ENCODE results near the gene MEAK7.

The MEAK7 gene

GRCh38 chr16:84477661-84478060, 26.8 kb downstream of the MEAK7 start:
- Histone ChIP-seq H3K9ac (no peak overlapping the region), H3K36me3 (ENCODE audit: control insufficient read depth, insufficient read depth, low read length) (no peaks in the 10 kb centered on the region), H3K4me2 (ENCODE audit: low read length) (no peak overlapping the region), H3K79me2 (peaks cover 3% of the 10 kb centered on the region), H3K9me3 (ENCODE audit: control insufficient read depth, low read length) (no peaks in the 10 kb centered on the region), H3K27ac (no peak overlapping the region), H3K27me3 (ENCODE audit: control insufficient read depth, insufficient read depth, low read length) (no peaks in the 10 kb centered on the region), H3K4me3 (ENCODE audit: low read depth, low read length) (no peak overlapping the region), H2AFZ (no peak overlapping the region), H3K4me1 (no peaks in the 10 kb centered on the region)
- no peak for TF ChIP-seq CTCF (IDR thresholded peaks at IDR 0.05)

- no peak overlapping the region for H3K4me2 ChIP-seq (ENCODE audit: low read length)
- no peak overlapping the region for H3K27ac ChIP-seq
- H3K27me3 ChIP-seq (ENCODE audit: control insufficient read depth, insufficient read depth, low read length): no peaks in the 10 kb centered on the region
- H2AFZ ChIP-seq: no peak overlapping the region
- H3K36me3 ChIP-seq (ENCODE audit: control insufficient read depth, insufficient read depth, low read length): no peaks in the 10 kb centered on the region
- no peak overlapping the region for H3K4me3 ChIP-seq (ENCODE audit: low read depth, low read length)
- H3K9me3 ChIP-seq (ENCODE audit: control insufficient read depth, low read length): no peaks in the 10 kb centered on the region
- no peak for TF ChIP-seq CTCF (IDR thresholded peaks at IDR 0.05)
- H3K4me1 ChIP-seq: no peaks in the 10 kb centered on the region
- no peak overlapping the region for H3K9ac ChIP-seq
- H3K79me2 ChIP-seq: peaks cover 5% of the 10 kb centered on the region
Measured at GRCh38 chr16:84476401-84476800, 28.1 kb downstream of the MEAK7 start.

- no peak for TF ChIP-seq CTCF (IDR thresholded peaks at IDR 0.05)
Measured at GRCh38 chr16:84475643-84476240, 28.7 kb downstream of the MEAK7 start.

GRCh38 chr16:84471966-84472365, 32.5 kb downstream of the MEAK7 start:
- no peak for TF ChIP-seq CTCF (IDR thresholded peaks at IDR 0.05)
- no peak overlapping the region for H3K4me3 ChIP-seq (ENCODE audit: low read depth, low read length)
- H3K36me3 ChIP-seq (ENCODE audit: control insufficient read depth, insufficient read depth, low read length): no peaks in the 10 kb centered on the region
- no peaks in the 10 kb centered on the region for H3K9me3 ChIP-seq (ENCODE audit: control insufficient read depth, low read length)
- H3K27me3 ChIP-seq (ENCODE audit: control insufficient read depth, insufficient read depth, low read length): no peaks in the 10 kb centered on the region
- peaks cover 8% of the 10 kb centered on the region for H3K79me2 ChIP-seq
- no peaks in the 10 kb centered on the region for H3K4me1 ChIP-seq
- H3K9ac ChIP-seq: no peak overlapping the region
- H2AFZ ChIP-seq: no peak overlapping the region
- no peak overlapping the region for H3K27ac ChIP-seq
- H3K4me2 ChIP-seq (ENCODE audit: low read length): no peak overlapping the region

More at GRCh38 chr16:84475643-84476240, 28.7 kb downstream of the MEAK7 start:
- peaks cover 5% of the 10 kb centered on the region for H3K79me2 ChIP-seq
- no peak overlapping the region for H3K4me3 ChIP-seq (ENCODE audit: low read depth, low read length)
- H3K9me3 ChIP-seq (ENCODE audit: control insufficient read depth, low read length): no peaks in the 10 kb centered on the region
- no peak overlapping the region for H2AFZ ChIP-seq
- H3K27ac ChIP-seq: no peak overlapping the region
- H3K9ac ChIP-seq: no peak overlapping the region
- H3K36me3 ChIP-seq (ENCODE audit: control insufficient read depth, insufficient read depth, low read length): no peaks in the 10 kb centered on the region
- H3K27me3 ChIP-seq (ENCODE audit: control insufficient read depth, insufficient read depth, low read length): no peaks in the 10 kb centered on the region
- H3K4me2 ChIP-seq (ENCODE audit: low read length): no peak overlapping the region
- H3K4me1 ChIP-seq: no peaks in the 10 kb centered on the region

GRCh38 chr16:84471316-84471715, 33.1 kb downstream of the MEAK7 start:
- Histone ChIP-seq H3K9ac (no peak overlapping the region), H3K79me2 (peaks cover 8% of the 10 kb centered on the region)
- no peak for TF ChIP-seq CTCF (IDR thresholded peaks at IDR 0.05)

More at GRCh38 chr16:84471316-84471715, 33.1 kb downstream of the MEAK7 start:
- Histone ChIP-seq H3K27me3 (ENCODE audit: control insufficient read depth, insufficient read depth, low read length) (no peaks in the 10 kb centered on the region), H3K36me3 (ENCODE audit: control insufficient read depth, insufficient read depth, low read length) (no peaks in the 10 kb centered on the region), H3K4me3 (ENCODE audit: low read depth, low read length) (no peak overlapping the region), H2AFZ (no peak overlapping the region), H3K4me1 (no peaks in the 10 kb centered on the region), H3K4me2 (ENCODE audit: low read length) (no peak overlapping the region), H3K27ac (no peak overlapping the region), H3K9me3 (ENCODE audit: control insufficient read depth, low read length) (no peaks in the 10 kb centered on the region)

Data from parathyroid adenoma (tissue), 2 donors.